Stimulated activated CD8-positive, alpha-beta memory T cell treated with anti-CD3 and anti-CD28 coated beads, Interleukin-2, amount 100 ng/mL, for 48 hours (primary cell): ENCODE data around the gene GYPB.
"Not testable (repeated sequence)": the region's sequence is repeated elsewhere in the genome, so short reads cannot be mapped to it uniquely, and the experiment has no call there.

Source experiments
- DNase-seq, 2 donors: peaks; one replicate each; pipeline ENCODE4 v3.0.0-alpha.2; 2020; ENCODE audit warnings: low read depth in 2 of 2

The GYPB gene

DNA sequence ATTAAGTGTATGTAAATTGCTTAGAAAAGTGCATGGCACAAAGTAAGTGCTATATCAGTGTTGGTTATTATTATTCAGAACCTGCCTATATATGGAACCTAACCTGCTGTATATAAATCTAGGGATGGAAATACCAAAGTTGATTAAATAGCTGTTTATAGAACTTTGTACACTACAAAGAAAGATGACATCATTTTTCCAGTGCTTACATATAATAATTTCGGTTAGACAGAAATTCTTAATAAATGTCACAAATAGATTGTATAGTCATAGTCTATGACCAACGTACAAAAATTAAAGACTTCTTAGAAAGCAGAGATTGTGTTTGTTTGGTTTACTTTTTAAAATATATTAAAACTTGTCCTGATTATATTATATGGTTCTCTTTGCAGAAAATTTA, 4.4 kb downstream of the GYPB start:
- no peak for DNase-seq

DNA sequence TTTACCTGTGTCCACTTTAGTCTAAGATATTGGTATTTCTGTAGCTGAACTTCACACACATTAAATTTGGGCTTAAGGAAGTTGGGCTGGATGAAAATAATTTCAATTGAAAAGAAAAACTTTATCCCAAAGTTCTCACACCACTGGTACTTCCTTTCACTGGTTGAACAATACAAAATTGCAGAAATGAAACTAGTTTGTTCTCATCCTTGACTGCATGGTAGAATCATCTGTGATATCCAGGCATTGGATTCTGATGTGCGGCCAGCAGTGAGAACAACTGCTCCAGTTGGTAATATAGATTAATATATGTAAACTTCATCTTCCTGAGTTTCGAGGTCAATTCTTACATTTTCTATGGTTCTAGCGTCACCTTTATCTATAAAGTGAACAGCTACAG, 10.6 kb downstream of the GYPB start:
- DNase-seq = not testable (repeated sequence)

DNA sequence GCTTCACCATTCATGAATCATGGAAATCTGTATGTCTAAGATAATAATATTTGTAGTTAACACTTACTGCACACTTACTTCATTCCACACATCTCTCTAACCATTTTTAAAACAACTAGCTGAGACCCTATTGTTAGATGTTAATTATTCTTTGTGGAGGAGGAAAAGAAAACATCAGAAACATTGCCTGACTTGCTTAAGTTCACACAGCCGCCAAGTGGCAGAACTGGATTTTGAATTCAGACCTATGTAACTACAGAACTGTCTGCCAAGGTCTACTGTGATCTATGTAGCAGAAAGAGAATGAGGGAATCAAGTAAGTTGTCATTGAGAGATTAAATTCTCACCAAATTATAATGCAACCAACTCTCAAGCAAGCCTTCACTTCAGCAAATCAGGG, 11.2 kb downstream of the GYPB start:
- not testable (repeated sequence) for DNase-seq

DNA sequence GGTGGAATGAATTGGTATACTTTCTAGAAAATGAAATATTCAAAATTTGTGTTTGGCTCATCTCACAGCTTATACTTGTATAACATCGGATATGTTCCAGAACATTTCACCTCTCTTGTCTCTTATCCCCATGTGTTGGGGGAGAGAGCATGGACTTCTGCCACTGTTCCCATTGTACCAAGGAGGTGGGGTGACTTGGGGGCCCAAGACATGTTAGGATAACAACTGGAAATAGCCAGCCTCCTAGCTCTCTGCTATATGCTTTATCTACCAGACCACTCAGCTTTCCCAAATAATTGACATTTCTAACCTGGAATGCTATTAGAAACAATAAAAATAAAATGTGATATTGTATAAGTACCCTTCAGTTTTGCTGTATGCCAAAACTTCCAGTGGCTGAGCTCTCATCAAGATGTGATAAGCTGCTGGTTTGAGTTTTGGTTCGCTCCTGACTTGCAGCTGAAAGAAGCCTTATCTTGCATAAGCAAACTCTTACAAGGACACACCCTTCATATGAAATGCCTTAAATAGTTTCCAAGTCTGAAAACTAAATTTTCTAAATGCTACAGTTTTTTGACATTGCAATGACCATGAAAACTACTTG, 12.9 kb downstream of the GYPB start:
- not testable (repeated sequence) for DNase-seq

- DNase-seq = not testable (repeated sequence)
Observed at GRCh38 chr4:144005558-144005953, 13.6 kb downstream of the GYPB start.

DNA sequence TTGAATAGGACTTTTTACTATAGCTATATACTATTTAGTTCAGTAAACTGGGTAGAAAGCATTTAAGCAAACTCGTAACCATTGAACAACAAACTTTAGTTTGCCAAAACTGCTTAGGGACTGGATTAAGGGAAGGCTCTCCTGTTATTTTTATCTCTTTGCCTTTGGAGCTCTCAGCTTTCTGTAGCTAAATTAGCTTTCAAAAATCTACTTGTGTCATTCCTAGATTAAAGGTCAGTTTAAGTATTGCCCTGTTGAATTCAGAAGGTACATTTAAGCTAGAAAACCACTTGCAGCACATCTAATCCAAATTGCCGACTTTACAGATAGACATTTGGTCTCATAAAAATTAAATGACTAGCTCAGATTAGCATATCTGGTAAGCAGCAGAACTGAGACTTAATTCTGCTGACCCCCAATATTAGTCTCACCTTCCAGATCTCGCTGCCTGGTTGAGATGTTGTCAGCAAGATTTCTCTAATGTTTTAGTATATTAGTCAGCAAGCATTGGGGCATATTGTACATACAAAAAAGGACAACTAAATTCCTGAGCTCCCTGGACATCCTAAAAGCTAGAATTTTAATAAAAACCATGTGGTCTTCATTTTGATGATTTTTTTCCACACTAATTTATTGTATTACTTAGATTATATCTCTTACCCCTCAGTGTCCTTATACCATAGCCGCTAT, 14.2 kb downstream of the GYPB start:
- not testable (repeated sequence) for DNase-seq

DNA sequence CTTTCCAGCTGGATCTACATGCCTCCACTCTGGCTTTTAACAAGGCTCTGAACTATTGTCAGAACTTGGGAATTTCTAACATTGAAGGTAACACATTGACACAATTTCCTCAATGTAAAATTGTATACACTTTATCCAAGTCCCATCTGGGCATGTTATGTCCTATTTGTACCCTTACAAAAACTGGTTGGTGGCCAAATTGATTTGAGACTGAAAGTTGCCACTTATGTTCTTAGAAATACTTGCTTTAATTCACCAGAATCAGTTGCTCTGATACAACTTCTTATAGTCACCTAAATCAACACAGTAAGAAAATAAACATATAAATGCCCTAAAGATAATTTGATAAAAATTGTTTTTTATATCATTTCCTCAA, 15.3 kb downstream of the GYPB start:
- DNase-seq = not testable (repeated sequence)

DNA sequence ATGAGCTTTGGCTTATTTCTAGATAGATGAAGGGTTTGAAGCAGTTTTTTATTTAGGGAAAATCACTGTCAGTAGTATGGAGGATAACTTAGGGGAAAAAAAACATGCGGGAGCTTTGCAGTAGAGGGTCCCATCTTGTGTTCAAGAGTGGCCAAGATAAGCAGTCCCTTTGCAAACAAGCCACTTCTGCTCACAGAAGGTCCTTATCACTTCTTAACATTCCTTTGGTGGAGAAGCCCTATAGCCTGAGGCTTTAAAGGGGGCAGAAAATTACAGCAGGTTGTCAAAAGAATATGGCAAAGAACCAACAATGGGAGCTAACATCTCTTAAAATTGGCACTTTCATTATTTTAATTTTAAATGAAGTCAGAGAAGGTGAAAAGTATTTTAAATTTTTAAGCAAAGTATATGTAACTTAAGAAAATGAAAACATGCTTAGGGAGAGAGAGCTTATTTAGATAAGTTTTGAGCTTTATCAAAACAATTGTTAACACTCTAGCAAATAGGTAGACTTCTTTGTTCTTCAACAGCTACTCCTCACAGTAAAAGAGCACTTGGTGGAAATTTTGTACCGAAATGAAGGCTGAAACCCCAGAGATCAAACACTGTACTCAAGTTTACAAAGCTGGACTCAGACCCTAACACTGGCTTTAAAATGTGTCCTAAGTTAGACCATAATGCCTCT, 15.8 kb downstream of the GYPB start:
- DNase-seq = not testable (repeated sequence)

GRCh38 chr4:144000331-144000995, 18.7 kb downstream of the GYPB start:
- DNase-seq = not testable (repeated sequence)

DNA sequence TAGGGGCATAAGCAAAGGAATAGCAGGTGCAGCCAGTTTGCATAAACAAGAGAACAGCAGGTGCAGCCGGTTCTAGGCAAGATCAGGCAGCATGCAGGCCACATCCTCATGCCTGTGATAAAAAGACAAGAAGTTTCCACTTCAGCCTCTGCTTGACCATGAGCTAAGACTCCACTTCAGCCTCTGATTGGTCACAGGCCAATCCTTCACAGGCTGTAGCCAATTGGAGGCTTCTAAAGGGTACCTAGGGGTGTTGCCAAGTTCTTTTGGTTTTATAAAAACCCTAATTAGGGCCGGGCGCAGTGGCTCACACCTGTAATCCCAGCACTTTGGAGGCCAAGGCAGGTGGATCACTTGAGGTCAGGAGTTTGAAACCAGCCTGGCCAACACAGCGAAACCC, 23.0 kb downstream of the GYPB start:
- not testable (repeated sequence) for DNase-seq

DNA sequence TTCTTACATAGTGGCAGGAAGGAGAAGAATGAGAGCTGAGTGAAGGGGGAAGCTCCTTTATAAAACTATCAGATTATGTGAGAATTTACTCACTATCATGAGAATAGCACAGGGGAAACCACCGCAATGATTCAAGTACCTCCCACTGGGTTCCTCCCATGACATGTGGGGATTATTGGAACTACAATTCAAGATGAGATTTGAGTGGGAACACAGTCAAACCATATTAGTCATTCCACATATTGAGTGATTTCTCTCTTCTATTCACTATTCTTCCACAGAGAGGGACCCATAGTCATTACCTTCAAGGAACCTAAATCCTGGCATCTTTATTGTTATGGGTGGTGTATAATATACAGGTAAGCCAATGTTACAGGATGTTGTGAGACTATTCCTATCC, 27.4 kb downstream of the GYPB start:
- DNase-seq = not testable (repeated sequence)

GRCh38 chr4:143990717-143991116, 28.5 kb downstream of the GYPB start:
- DNase-seq = not testable (repeated sequence)

DNA sequence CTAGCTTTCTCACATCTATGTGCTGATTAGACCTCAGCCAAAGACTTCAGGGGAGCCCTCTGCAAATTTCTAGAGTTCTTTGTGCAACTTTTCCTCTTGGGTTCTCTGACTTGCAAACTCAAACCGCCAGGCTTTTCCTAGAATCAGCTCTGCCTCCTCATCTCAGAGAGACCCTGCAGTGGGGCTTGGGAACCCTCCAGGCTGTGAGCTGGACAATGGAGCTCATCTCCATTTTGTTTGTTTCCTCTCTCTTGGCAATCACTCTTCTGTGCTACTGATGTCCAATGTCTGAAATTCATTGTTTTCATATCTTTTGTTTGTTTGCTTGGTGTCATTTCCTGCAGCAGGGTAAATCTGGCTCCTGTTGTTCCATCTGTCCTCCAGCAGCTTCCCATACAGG, 33.0 kb downstream of the GYPB start:
- no peak for DNase-seq

- DNase-seq = not testable (repeated sequence)
Observed at GRCh38 chr4:143980776-143981175, 38.4 kb downstream of the GYPB start.

- not testable (repeated sequence) for DNase-seq
Observed at GRCh38 chr4:143975527-143975926, 43.7 kb downstream of the GYPB start.

- not testable (repeated sequence) for DNase-seq
Observed at GRCh38 chr4:143974021-143974420, 45.2 kb downstream of the GYPB start.

DNA sequence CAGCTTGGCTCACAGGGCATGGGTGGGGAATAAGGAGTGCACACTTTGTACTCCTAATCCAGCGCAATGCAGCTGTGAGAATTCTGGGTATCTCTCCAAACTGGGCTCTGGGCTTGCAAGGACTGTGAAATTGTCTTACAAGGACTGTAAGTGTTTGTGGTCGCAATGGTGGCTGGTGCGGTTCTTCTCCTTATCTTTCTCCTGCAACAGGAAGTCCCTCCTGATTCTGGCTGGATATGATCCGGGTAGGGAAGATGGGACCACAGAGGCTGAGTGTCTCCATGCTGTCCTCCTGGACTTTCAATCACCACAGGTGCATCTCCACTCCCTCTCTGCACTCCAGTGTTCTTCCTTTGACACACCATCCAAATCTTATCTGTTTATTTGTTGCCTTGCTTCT, 58.1 kb downstream of the GYPB start:
- DNase-seq = no peak

- DNase-seq = not testable (repeated sequence)
Observed at GRCh38 chr4:143955306-143955705, 63.9 kb downstream of the GYPB start.

DNA sequence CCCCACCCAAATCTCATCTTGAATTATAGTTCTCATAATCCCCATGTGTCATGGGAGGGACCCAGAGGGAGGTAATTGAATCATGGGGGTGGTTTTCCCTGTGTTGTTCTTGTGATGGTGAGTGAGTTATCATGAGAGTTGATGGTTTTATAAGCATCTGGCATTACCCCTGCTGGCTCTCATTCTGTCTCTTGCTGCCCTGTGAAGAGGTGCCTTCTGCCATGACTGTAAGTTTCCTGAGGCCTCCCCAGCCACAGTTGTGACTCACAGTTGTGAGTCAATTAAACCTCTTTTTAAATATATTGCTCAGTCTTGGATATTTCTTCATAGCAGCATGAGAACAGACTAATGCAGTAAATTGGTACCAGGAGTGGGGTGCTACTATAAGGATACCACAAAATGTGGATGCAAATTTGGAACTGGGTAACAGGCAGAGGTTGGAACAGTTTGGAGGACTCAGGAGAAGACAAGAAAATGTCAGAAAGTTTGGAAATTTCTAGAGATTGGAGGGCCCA, 67.7 kb downstream of the GYPB start:
- DNase-seq = not testable (repeated sequence)

- DNase-seq = not testable (repeated sequence)
Observed at GRCh38 chr4:143950967-143951366, 68.2 kb downstream of the GYPB start.

- DNase-seq = not testable (repeated sequence)
Observed at GRCh38 chr4:143950185-143950584, 69.0 kb downstream of the GYPB start.

DNA sequence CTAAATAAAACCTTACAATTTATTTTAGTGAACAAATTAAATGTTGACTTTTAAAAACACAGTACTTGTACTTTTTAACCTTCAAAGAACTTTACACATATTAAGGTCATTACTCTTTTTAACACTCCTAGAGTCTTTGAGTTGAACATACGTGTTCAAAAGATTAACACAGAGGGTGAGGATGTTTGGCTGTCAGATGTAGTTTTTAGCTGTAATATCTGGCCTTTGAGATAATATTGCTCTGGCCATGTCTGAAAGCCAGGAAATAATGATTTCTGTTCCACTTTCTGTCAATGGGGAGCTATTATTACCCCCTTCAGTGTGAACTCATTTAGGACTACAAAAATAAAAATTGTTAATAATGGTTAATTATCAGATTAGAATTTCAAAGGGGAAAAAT, 71.7 kb downstream of the GYPB start:
- not testable (repeated sequence) for DNase-seq
